HEK293 (cell line): ENCODE results near the gene OSBPL10.

ENCODE experiments used
- CTCF ChIA-PET: fragments of 350-600 bp; formaldehyde crosslinking; extraction: SDS; loops from one replicate; lab custom pipeline; 2021; ENCODE audit warnings: antibody characterized with exemption; lab: Yijun Ruan, JAX
- POLR2A ChIA-PET: fragments of 300-600 bp; formaldehyde crosslinking; extraction: SDS; loops from one replicate; lab custom pipeline; 2020; ENCODE audit warnings: antibody characterized with exemption, inconsistent platforms; lab: Yijun Ruan, JAX
- H3K27ac ChIP-seq: fragments of 200-500 bp; sonication (Bioruptor generic); 2 replicates; pipeline ENCODE4 v1.5.1; 2014; ENCODE audit warnings: low read depth, low read length, control low read depth, inconsistent platforms; ENCODE audit errors: extremely low read depth
- H3K36me3 ChIP-seq, 2 experiments: fragments of 200-500 bp in 1 of 2; sonication (Bioruptor generic) in 1 of 2; 1 replicate in 1 of 2; 2 replicates in 1 of 2; pipeline ENCODE4 v1.5.1; 2014 to 2017; ENCODE audit warnings: inconsistent platforms in 2 of 2, low read length in 2 of 2; ENCODE audit not compliant: control insufficient read depth in 2 of 2, insufficient read depth in 1 of 2
- H3K4me1 ChIP-seq: fragments of 200-500 bp; sonication (Bioruptor generic); 2 replicates; pipeline ENCODE4 v1.5.1; 2014; ENCODE audit warnings: mild to moderate bottlenecking, low read length, inconsistent platforms; ENCODE audit not compliant: control insufficient read depth, insufficient read depth
- H3K4me3 ChIP-seq: 2 replicates; pipeline ENCODE4 v1.5.1; 2011; ENCODE audit warnings: low read depth, mild to moderate bottlenecking, control low read depth, low read length, moderate library complexity
- H3K9me3 ChIP-seq: fragments of 200-500 bp; sonication (Bioruptor generic); 2 replicates; pipeline ENCODE4 v1.5.1; 2014; ENCODE audit warnings: low read depth, low read length, inconsistent platforms; ENCODE audit not compliant: control insufficient read depth, insufficient read depth
- EGR2 ChIP-seq: fragments of 450-650 bp; formaldehyde crosslinking; IDR thresholded peaks from 2 replicates; pipeline ENCODE4 v1.5.1; 2016; ENCODE audit warnings: low read depth, missing biosample characterization, missing genetic modification characterization
- GLI2 ChIP-seq: fragments of 450-650 bp; formaldehyde crosslinking; IDR thresholded peaks from 2 replicates; pipeline ENCODE4; 2017; ENCODE audit warnings: missing biosample characterization, missing genetic modification characterization, low read depth, borderline replicate concordance
- OVOL3 ChIP-seq: fragments of 450-650 bp; formaldehyde crosslinking; IDR thresholded peaks from 2 replicates; pipeline ENCODE4 v1.5.1; 2016; ENCODE audit warnings: missing biosample characterization, missing genetic modification characterization
- TCF7L2 ChIP-seq: IDR thresholded peaks from 2 replicates; pipeline ENCODE4 v1.6.1; 2011; ENCODE audit warnings: low read depth, mild to moderate bottlenecking, inconsistent platforms, low read length, moderate library complexity, borderline replicate concordance
- ZNF140 ChIP-seq: fragments of 450-650 bp; formaldehyde crosslinking; IDR thresholded peaks from 2 replicates; pipeline ENCODE4 v1.5.1; 2016; ENCODE audit warnings: missing biosample characterization, missing genetic modification characterization
- ZNF174 ChIP-seq: fragments of 450-650 bp; formaldehyde crosslinking; IDR thresholded peaks from 2 replicates; pipeline ENCODE4 v1.5.0; 2017; ENCODE audit warnings: missing biosample characterization, mild to moderate bottlenecking, missing genetic modification characterization
- ZNF248 ChIP-seq: fragments of 450-650 bp; formaldehyde crosslinking; IDR thresholded peaks from 2 replicates; pipeline ENCODE4 v1.5.1; 2017; ENCODE audit warnings: missing biosample characterization, missing genetic modification characterization
- ZNF324 ChIP-seq: fragments of 450-650 bp; formaldehyde crosslinking; IDR thresholded peaks from 2 replicates; pipeline ENCODE4 v1.5.1; 2016; ENCODE audit warnings: missing biosample characterization, missing genetic modification characterization
- ZNF341 ChIP-seq: fragments of 450-650 bp; formaldehyde crosslinking; IDR thresholded peaks from 2 replicates; pipeline ENCODE4; 2016; ENCODE audit warnings: low read depth, missing biosample characterization, missing genetic modification characterization
- ZNF404 ChIP-seq: fragments of 450-650 bp; formaldehyde crosslinking; IDR thresholded peaks from 2 replicates; pipeline ENCODE4 v1.5.1; 2017; ENCODE audit warnings: missing biosample characterization, missing genetic modification characterization
- ZNF521 ChIP-seq: fragments of 450-650 bp; formaldehyde crosslinking; IDR thresholded peaks from 2 replicates; pipeline ENCODE4 v1.5.1; 2017; ENCODE audit warnings: missing biosample characterization, mild to moderate bottlenecking, missing genetic modification characterization
- ZNF626 ChIP-seq: fragments of 450-650 bp; sonication (Bioruptor Pico); formaldehyde crosslinking; IDR thresholded peaks from 2 replicates; pipeline ENCODE4 v1.5.1; 2018; ENCODE audit warnings: missing biosample characterization, missing genetic modification characterization, inconsistent platforms
- ZNF658 ChIP-seq: fragments of 450-650 bp; formaldehyde crosslinking; IDR thresholded peaks from 2 replicates; pipeline ENCODE4; 2016; ENCODE audit warnings: missing biosample characterization, missing genetic modification characterization
- ZNF777 ChIP-seq: fragments of 450-650 bp; formaldehyde crosslinking; IDR thresholded peaks from 2 replicates; pipeline ENCODE4 v1.5.1; 2017; ENCODE audit warnings: missing biosample characterization, missing genetic modification characterization, borderline replicate concordance
- ZNF785 ChIP-seq: fragments of 450-650 bp; formaldehyde crosslinking; IDR thresholded peaks from 2 replicates; pipeline ENCODE4 v1.5.1; 2016; ENCODE audit warnings: missing biosample characterization, missing genetic modification characterization
- ZSCAN23 ChIP-seq: fragments of 450-650 bp; formaldehyde crosslinking; IDR thresholded peaks from 2 replicates; pipeline ENCODE4 v1.5.1; 2016; ENCODE audit warnings: missing biosample characterization, missing genetic modification characterization
- TF ChIP-seq, protein P1 (sequence below): fragments of 450-650 bp; formaldehyde crosslinking; IDR thresholded peaks from 2 replicates; pipeline ENCODE4 v1.5.1; 2016; ENCODE audit warnings: missing biosample characterization, missing genetic modification characterization, borderline replicate concordance
- TF ChIP-seq, protein P2 (sequence below): fragments of 450-650 bp; formaldehyde crosslinking; IDR thresholded peaks from 2 replicates; pipeline ENCODE4 v1.5.1; 2016; ENCODE audit warnings: missing biosample characterization, missing genetic modification characterization, borderline replicate concordance
- TF ChIP-seq, protein P3 (sequence below): fragments of 450-650 bp; formaldehyde crosslinking; IDR thresholded peaks from 2 replicates; pipeline ENCODE4 v1.5.1; 2016; ENCODE audit warnings: missing biosample characterization, missing genetic modification characterization

The OSBPL10 gene

DNA sequence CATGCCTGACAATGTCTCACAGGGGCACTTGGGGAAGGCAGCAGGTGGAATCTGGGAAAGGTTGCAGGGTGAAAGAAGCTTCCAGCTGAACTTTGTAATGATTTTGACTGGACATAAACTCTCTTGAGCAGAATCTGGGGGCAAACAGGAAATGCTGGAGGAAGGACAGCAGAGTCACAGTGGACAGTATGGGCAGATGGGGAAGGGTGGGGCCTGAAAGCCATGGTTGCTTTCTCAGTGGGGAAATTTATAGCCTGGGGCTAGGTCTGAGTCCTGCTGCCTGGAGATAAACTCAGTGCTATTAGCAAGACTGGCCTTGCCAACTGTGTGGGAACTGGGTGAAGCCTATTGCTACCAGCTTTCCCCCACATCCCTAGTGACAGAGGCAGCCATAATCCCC lies 203.2 kb downstream of the OSBPL10 start (continued):
- TF ChIP-seq, protein P1, sequence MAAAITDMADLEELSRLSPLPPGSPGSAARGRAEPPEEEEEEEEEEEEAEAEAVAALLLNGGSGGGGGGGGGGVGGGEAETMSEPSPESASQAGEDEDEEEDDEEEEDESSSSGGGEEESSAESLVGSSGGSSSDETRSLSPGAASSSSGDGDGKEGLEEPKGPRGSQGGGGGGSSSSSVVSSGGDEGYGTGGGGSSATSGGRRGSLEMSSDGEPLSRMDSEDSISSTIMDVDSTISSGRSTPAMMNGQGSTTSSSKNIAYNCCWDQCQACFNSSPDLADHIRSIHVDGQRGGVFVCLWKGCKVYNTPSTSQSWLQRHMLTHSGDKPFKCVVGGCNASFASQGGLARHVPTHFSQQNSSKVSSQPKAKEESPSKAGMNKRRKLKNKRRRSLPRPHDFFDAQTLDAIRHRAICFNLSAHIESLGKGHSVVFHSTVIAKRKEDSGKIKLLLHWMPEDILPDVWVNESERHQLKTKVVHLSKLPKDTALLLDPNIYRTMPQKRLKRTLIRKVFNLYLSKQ (tag by site-specific recombination), result no peak
- TF ChIP-seq ZNF658 (tag by site-specific recombination) (no peak), ZNF174 (tag by site-specific recombination) (no peak), ZSCAN23 (tag by site-specific recombination) (no peak), ZNF324 (tag by site-specific recombination) (no peak), EGR2 (tag by site-specific recombination) (no peak)

DNA sequence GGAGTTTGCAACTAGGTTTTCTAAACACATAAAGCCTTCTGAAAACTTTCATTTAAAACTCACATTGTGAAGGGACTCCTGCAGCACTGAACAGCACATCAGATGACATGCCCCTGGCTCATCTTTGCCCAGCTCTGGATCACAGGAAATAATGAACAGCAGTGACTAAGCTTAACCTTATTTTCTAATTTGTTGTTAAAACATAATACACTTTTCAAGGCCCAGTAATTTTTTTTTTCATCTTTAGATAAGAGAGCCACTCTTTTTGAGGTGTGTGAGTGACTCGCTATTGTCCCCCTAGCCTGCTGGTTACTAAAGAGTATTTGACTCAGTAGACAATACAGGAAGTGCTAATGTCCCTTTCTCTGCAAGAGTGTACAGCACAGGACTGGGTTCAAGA lies 204.0 kb downstream of the OSBPL10 start:
- Histone ChIP-seq H3K4me3 (no peak overlapping the region), H3K27ac (no peak overlapping the region), H3K9me3 (no peaks in the 10 kb centered on the region), H3K4me1 (no peaks in the 10 kb centered on the region), H3K36me3 (no peaks in the 10 kb centered on the region)
- ChIA-PET CTCF (interaction anchor here (0.7 kb wide), 1 partner anchor 42 kb away, joined by 5 read pairs; no protein-coding TSS in a partner anchor), POLR2A (no interaction called here)
- TF ChIP-seq, protein P2, sequence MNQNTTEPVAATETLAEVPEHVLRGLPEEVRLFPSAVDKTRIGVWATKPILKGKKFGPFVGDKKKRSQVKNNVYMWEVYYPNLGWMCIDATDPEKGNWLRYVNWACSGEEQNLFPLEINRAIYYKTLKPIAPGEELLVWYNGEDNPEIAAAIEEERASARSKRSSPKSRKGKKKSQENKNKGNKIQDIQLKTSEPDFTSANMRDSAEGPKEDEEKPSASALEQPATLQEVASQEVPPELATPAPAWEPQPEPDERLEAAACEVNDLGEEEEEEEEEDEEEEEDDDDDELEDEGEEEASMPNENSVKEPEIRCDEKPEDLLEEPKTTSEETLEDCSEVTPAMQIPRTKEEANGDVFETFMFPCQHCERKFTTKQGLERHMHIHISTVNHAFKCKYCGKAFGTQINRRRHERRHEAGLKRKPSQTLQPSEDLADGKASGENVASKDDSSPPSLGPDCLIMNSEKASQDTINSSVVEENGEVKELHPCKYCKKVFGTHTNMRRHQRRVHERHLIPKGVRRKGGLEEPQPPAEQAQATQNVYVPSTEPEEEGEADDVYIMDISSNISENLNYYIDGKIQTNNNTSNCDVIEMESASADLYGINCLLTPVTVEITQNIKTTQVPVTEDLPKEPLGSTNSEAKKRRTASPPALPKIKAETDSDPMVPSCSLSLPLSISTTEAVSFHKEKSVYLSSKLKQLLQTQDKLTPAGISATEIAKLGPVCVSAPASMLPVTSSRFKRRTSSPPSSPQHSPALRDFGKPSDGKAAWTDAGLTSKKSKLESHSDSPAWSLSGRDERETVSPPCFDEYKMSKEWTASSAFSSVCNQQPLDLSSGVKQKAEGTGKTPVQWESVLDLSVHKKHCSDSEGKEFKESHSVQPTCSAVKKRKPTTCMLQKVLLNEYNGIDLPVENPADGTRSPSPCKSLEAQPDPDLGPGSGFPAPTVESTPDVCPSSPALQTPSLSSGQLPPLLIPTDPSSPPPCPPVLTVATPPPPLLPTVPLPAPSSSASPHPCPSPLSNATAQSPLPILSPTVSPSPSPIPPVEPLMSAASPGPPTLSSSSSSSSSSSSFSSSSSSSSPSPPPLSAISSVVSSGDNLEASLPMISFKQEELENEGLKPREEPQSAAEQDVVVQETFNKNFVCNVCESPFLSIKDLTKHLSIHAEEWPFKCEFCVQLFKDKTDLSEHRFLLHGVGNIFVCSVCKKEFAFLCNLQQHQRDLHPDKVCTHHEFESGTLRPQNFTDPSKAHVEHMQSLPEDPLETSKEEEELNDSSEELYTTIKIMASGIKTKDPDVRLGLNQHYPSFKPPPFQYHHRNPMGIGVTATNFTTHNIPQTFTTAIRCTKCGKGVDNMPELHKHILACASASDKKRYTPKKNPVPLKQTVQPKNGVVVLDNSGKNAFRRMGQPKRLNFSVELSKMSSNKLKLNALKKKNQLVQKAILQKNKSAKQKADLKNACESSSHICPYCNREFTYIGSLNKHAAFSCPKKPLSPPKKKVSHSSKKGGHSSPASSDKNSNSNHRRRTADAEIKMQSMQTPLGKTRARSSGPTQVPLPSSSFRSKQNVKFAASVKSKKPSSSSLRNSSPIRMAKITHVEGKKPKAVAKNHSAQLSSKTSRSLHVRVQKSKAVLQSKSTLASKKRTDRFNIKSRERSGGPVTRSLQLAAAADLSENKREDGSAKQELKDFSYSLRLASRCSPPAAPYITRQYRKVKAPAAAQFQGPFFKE, result no peak
- TF ChIP-seq ZNF626 (tag by site-specific recombination), result no peak
- no peak for TF ChIP-seq ZNF248 (tag by site-specific recombination)
- TF ChIP-seq, protein P3, sequence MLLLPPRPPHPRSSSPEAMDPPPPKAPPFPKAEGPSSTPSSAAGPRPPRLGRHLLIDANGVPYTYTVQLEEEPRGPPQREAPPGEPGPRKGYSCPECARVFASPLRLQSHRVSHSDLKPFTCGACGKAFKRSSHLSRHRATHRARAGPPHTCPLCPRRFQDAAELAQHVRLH, result no peak
- no peak for TF ChIP-seq ZNF140
- no peak for TF ChIP-seq ZNF785 (tag by site-specific recombination)
- TF ChIP-seq GLI2 (tag by site-specific recombination), result no peak
- TF ChIP-seq ZNF521, result no peak
- no peak for TF ChIP-seq OVOL3 (tag by site-specific recombination)
- TF ChIP-seq ZNF404 (tag by site-specific recombination), result no peak
- TF ChIP-seq TCF7L2, result no peak
- TF ChIP-seq ZNF777 (tag by site-specific recombination), result no peak
- TF ChIP-seq ZNF341 (tag by site-specific recombination), result no peak
